GM18505 (cell line): ENCODE data around the gene DCXR.

Source experiments
- ATAC-seq: cut with Tn5 transposase; IDR thresholded peaks from one replicate; pipeline ENCODE4 v1.9.1; 2021; ENCODE audit not compliant: unreplicated experiment
- POLR2A ChIP-seq: IDR thresholded peaks from 4 replicates; pipeline ENCODE4 v1.6.1; 2011; ENCODE audit warnings: borderline replicate concordance; ENCODE audit not compliant: insufficient read depth, insufficient read length; ENCODE audit errors: extremely low read depth

The DCXR gene

GRCh38 chr17:81987161-81987770, 50.2 kb downstream of the DCXR start:
- no peak for TF ChIP-seq POLR2A
- ATAC-seq: no peak

- no peak for ATAC-seq
- TF ChIP-seq POLR2A: no peak
Observed at GRCh38 chr17:81986606-81987005, 50.9 kb downstream of the DCXR start.
